DMS79 treated with DMSO at 0.1 percent for 48 hours (cell line): Measurements from ENCODE around the gene GLIPR2.
"Not testable (repeated sequence)": the region's sequence is repeated elsewhere in the genome, so short reads cannot be mapped to it uniquely, and the experiment has no call there.

Source experiments
- DNase-seq: peaks from one replicate; lab custom pipeline; 2025; lab: John Stamatoyannopoulos, UW

Gene GLIPR2, protein sequence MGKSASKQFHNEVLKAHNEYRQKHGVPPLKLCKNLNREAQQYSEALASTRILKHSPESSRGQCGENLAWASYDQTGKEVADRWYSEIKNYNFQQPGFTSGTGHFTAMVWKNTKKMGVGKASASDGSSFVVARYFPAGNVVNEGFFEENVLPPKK

DNA sequence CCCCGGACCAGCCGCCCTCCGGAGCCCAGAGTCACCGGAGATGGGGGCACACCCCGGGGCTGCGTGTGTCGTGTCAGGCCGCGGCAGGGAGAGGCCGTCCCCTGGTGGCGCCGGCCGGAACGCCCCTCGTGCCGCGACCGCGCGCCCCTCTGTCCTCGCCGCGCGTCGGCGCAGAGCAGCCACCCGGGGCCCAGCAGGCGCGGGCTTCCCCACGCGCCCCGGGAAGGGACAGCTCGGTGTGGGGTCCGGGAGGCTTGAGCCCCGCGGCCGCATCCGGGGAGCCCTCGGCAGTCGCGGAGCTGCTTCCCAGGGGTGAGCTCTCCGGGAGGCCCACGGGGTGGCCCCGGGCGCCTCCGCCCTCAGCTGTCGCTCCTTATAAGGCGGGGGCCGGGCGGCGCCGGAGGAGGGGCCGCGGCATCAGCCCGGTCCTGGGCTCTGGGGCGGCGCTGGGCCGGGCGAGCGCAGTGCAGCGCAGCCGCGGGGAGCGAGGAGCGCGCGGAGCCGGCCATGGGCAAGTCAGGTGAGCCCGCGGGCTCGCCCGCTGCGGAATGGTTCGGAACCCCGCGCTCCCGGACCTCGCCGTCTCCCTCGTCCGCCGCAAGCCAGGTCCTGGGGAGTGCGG, at the start of gene GLIPR2:
Gene GLIPR2, plus strand, starts transcription at position 462 of the 622 bp plus-strand sequence. Its CDS starts 46 bp downstream, at position 508.
- peak; percentile 30 for DNase-seq

DNA sequence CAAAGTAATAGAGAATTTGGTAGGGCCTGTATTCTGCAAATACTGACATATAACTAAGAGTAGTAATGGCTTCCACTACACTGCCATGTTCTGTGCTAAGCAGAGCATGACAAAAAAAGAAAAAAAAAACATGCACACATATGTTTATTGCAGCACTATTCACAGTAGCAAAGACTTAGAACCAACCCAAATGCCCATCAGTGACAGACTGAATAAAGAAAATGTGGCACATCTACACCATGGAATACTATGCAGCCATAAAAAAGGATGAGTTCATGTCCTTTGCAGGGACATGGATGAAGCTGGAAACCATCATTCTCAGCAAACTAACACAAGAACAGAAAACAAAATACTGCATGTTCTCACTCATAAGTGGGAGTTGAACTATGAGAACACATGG, 49.5 kb upstream of the GLIPR2 start:
- not testable (repeated sequence) for DNase-seq

DNA sequence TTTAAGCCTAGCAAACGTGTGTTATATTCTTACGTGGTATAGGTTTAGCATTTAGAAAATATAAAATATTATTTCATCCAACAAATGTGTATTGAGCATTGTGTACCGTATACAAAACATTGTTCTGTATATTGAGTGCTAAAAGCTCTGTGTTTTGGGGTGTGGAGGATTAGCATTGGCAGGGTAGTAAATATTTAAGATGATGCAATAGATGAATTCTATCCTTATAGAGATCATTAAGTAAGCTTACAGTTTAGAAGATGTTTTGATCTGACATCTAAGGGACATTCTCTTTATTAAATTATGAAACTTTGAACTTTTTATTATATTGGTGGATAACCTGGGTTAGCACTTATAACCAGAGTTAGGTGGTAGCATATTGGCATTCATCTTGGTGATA, 48.5 kb upstream of the GLIPR2 start:
- no peak for DNase-seq

DNA sequence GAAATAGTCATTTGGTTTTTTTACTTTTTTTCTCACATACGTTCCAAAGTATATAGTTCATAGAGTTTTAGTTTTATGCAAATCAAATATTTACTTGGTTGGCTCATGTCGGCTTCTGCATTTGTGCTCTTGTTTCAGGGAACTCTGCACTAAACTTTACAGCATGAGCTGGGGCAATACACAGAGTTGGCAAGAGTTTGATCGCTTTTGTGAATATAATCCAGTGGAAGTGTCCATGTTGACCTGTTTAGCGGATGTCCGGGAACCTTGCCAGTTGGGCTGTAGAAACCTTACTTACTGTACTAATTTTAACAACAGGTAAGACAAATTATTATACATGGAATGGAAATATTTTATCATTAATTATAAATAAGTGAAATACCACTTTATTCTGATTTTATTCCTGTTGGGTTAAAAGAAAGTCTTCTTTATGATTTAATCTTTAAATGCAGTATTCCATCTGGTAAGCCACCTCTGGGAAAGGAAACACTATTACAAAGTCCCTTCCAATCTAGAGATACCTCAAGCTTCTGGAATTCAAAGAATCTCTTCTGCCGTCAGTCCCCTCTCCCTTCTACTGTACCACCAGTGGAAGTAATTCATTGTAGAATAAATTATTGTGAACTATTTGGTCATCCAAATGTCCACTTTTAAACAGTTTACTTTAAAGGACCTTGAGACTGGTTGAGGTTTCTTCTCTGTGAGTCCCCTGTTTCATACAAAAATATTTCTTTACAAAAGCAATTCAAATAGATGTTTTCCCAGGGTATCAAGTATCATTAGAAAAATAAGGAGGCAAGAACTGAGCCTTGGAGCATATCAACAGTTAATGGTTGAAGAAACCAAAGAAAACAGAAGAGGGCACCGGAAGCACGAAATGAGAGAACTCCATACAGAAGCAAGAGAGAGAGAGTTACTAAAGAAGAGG, 45.2 kb upstream of the GLIPR2 start:
- no peak for DNase-seq

DNA sequence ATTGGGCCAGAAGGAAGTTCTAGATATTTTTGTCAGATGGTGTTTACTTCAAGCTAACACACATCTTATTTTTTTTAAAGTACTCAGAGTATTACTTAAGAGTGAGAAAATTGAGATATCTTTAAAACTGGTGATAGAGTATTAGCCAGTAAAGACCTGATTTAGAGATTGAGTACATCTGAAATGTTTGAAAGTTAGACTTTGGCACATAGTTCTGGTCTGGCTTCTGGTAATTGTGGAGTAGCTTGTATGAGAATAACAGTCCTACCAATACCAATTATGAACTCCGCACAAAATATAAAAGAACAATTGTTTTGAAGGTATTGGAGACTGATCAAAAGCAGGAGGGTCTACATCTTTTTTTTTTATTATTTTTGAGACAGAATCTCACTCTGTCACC, 44.5 kb upstream of the GLIPR2 start:
- no peak for DNase-seq

GRCh38 chr9:36092509-36093215, 43.9 kb upstream of the GLIPR2 start:
- DNase-seq = no peak

DNA sequence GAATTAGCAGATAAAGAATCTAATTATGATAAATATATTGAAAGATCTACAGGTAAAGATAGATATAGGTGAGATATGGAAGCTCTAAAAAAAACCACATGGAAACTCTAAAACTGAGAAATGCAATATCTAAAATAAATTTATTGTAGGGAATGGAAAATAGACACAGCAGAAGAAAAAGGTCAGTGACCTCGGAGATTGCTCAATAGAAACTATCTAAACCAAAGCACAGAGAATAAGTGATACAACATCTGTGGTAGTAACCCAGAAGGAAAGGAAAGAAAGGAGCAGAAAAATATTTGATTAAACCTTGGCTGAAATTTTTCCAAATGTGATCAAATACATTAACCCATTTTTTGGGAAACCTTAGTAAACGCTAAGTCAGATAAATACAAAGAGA, 43.1 kb upstream of the GLIPR2 start:
- DNase-seq = no peak

GRCh38 chr9:36099718-36100117, 36.8 kb upstream of the GLIPR2 start:
- DNase-seq = no peak

GRCh38 chr9:36100532-36100931, 36.0 kb upstream of the GLIPR2 start:
- DNase-seq = no peak

DNA sequence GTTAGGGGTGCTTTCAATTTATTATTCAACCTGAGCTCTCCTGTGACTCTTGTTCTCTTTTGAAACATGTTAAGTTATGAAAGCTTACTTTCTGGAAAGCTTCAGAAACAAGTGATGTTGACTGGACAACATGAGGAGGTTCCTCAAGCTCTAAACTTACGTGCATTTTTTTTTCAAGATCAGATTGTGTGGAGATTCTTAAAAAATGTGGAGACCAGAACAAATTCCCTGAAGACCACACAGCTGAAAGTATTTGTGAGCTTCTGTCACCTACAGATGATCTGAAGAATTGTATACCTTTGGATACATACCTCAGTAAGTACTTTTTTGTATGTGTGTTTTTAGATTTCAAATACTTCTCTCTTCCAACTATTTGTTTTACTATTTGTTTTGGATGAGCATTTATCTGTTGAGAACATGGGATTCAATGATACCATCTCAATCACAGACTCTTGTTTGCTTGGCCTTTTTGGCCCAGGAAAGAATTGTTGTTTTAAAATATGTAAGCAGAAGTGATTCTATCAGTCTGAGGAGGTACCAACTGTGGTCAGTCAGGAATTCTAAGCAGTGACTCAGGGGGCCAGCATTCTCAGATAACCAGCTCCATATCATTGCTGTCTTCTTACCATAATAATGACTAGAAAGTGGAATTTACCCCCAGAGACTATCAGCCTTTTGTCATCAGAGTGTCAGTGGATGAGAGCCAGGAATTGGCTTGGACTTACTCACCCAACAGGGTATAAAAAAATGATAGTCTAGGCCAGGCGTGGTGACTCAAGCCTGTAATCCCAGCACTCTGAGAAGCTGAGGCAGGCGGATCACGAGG, 34.4 kb upstream of the GLIPR2 start:
- DNase-seq = no peak

DNA sequence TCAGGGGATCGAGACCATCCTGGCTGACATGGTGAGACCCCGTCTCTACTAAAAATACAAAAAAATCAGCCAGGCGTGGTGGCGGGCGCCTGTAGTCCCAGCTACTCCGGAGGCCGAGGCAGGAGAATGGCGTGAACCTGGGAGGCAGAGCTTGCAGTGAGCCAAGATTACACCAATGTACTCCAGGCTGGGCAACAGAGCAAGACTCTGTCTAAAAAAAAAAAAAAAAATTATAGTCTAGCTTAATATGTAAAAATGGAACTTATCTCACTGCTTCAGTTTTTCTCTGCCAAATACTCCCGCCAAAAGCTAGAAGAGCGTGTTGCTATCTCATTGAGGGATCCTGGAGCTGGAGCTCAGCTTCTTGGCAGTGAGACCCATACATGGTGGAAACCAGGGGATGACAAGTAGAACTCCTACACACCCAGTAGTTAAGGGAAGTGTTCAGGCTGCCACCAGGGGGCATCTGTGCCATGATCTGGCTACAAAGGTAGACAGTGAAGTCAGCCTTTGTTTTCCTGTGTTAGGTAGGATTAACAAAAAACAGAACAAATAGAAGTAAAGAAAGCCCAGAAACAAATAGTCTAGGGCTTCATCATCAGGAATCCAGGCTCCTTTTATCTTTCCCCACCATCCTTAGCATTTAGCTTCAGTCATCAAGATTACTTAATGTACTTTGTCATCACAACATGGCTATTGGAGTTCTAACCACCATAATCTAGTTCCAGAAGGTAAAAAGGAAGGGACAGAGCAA, 33.6 kb upstream of the GLIPR2 start:
- peak; percentile 74 for DNase-seq

- no peak for DNase-seq
These were observed 27.5 kb upstream of the GLIPR2 start for GRCh38 chr9:36109071-36109470.

DNA sequence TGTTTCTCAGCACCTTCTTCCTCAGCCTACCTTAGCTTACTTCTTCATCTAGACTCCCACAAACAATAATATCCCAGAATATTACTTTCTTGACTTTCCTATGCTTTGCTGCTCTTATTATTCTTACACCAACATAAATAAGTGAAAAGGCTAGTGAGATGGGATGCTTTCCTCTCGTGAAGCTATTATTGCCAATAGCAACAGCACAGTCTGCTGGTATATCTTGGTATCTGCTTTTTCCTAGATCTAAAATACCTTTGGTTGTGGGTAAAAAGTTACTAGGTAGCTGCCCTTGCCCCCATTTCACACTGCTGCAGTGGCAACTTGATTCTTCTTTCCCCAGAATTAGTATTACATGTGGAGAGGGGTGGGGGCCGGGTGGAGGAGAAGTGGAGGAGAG, 26.1 kb upstream of the GLIPR2 start:
- no peak for DNase-seq

DNA sequence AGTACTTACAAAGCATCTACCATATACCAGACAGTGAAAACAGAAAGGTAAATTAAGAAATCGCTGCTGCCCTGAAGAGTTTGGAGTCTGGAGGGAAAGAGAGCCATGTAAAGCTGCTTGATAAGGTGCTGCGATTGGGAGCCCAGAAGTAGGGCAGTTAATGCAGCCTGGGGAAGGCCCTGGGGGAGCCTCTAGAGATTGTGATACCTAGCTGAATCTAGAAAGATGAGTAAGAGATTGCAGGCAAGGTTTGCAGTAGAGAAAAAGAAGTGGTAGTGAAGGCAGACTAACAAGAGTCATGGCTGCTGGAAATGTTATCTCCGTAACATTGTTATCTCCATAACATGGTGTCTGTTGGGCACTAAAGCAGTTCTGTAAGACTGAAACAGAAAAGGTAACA, 24.0 kb upstream of the GLIPR2 start:
- no peak for DNase-seq

DNA sequence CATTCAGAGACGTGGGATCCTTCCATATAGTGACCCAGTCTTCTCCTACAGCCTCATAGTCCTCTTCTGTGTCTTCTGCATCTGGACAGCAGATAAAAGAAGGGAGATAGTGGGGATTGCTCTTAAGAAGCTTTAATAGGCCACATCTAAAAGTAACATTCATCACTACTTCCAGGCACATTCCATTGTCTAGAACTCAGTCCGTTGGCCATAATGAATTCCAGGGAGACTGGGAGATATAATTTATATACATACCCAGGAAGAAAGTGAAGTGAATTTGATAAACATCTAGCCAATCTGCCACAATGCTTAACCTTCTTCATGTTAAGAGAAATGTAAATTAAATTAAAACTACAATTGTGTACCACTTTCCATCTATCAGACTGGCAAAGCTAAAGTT, 22.5 kb upstream of the GLIPR2 start:
- DNase-seq = no peak

GRCh38 chr9:36116593-36116992, 19.9 kb upstream of the GLIPR2 start:
- DNase-seq = no peak

GRCh38 chr9:36118201-36118600, 18.3 kb upstream of the GLIPR2 start:
- DNase-seq = no peak

DNA sequence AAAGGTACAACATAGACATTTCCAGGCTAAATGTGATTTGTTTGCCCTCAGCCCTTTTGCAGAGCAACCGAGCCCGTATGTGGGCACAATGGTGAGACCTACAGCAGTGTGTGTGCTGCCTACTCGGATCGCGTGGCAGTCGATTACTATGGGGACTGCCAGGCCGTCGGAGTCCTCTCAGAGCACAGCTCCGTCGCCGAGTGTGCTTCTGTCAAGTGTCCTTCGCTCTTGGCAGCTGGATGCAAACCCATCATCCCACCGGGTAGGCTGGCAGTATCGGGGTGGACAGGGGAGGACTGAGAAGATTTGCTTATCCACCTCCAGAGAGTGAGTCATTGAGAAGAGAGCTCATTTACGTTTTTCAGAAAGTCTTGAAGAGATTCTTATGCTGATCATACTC, 17.8 kb upstream of the GLIPR2 start:
- peak; percentile 93 for DNase-seq

DNA sequence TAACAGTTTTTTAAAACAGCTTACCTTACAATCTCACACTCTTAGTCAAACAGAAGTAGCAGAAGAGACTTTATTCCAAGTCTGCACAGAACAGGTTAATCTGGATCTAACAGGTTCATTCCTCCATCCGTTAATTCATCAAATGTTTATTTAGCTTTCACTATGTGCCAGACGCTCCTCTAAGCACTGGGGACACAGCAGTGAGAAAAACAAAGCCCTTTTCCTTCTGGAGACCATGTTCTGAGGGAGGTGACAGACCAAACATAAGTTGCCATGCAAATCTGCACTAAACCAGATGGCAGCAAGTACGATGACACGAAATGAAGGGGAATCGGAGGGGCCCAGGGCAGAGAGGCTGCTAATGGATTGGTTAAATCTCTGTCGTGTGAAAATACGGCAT, 17.1 kb upstream of the GLIPR2 start:
- DNase-seq = no peak

DNA sequence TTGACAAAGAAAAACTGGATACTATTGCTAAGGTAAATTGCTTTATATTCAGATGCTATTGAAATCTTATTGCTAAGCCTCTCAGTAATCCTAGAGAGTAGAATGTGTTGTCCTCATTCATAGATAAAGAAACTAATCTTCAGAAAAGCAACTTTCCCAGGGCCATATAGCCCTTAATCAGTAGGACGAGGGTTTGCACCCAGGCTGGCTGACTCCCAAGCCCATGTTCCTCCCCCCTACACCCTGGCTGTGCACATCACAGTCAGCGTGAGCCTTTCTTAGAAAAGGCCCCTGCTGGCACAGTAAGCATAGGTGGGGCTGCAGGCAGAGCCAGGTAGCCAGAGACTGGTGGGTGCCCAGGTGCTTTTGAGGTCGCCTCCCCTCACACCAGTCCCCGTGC, 15.8 kb upstream of the GLIPR2 start:
- DNase-seq = no peak

DNA sequence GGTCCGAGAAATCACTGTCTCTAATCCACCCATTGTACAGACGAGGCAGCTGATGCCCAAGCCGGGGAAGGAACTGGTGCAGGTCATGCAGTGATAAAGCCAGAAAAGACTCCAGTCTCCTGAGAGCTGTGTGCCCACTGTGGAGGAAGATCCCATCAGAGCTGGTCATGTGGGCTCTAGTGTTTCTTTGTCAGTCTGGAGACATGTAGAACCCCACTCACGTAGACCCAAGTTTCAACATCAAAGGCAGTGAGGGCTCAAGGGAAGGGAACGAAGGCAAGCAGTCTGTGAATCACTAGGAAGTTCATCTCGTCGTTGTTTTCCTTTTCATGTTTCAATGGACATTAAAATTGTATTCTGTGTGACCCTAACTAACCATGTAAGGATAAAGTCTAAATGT, 14.6 kb upstream of the GLIPR2 start:
- no peak for DNase-seq
